Stimulated activated CD4-positive, alpha-beta T cell treated with anti-CD3 and anti-CD28 coated beads, TNF-alpha, amount 100 ng/mL, for 4 hours (primary cell): ENCODE data around the gene WASF2.
"Not testable (repeated sequence)": the region's sequence is repeated elsewhere in the genome, so short reads cannot be mapped to it uniquely, and the experiment has no call there.

Experiments used
- DNase-seq, 3 experiments: peaks; one replicate each; pipeline ENCODE4 v3.0.0-alpha.2; 2020; ENCODE audit warnings: low read depth in 3 of 3

WASF2 gene

GRCh38 chr1:27489973-27490741 is at the start of gene WASF2:
TSS of gene WASF2 (minus strand) at chr1:27490167. CDS start at chr1:27428890, 61,277 bp downstream.
- DNase-seq = peak; percentile 92 to 95 (median 93)

GRCh38 chr1:27538793-27539192 is 48.8 kb upstream of the WASF2 start:
- DNase-seq = no peak

- DNase-seq = not testable (repeated sequence)
These were observed 48.3 kb upstream of the WASF2 start for GRCh38 chr1:27538305-27538676.

GRCh38 chr1:27536767-27537166 is 46.8 kb upstream of the WASF2 start:
- no peak for DNase-seq

- DNase-seq = no peak
These were observed 46.2 kb upstream of the WASF2 start for GRCh38 chr1:27536010-27536757.

GRCh38 chr1:27535386-27535785 is 45.4 kb upstream of the WASF2 start:
- DNase-seq = no peak

- no peak for DNase-seq
These were observed 42.2 kb upstream of the WASF2 start for GRCh38 chr1:27531959-27532685.

- no peak for DNase-seq
These were observed 40.2 kb upstream of the WASF2 start for GRCh38 chr1:27530192-27530591.

- DNase-seq = no peak
These were observed 39.7 kb upstream of the WASF2 start for GRCh38 chr1:27529704-27530018.

- DNase-seq = no peak
These were observed 39.1 kb upstream of the WASF2 start for GRCh38 chr1:27528818-27529703.

- DNase-seq = peak in 2 of 3 experiments; percentile 15 to 40
These were observed 38.2 kb upstream of the WASF2 start for GRCh38 chr1:27527890-27528817.

GRCh38 chr1:27527223-27527889 is 37.4 kb upstream of the WASF2 start:
- no peak for DNase-seq

- no peak for DNase-seq
These were observed 36.7 kb upstream of the WASF2 start for GRCh38 chr1:27526569-27527222.

GRCh38 chr1:27525296-27526272 is 35.6 kb upstream of the WASF2 start:
- no peak for DNase-seq

- no peak for DNase-seq
These were observed 33.5 kb upstream of the WASF2 start for GRCh38 chr1:27523337-27524020.

GRCh38 chr1:27522432-27523336 is 32.7 kb upstream of the WASF2 start:
- peak in 1 of 3 experiments; percentile 31 for DNase-seq
